Subcutaneous adipose tissue (tissue), 4 donors: Measurements from ENCODE around the gene MADD. TPM values are rescaled to one million over a fixed set of nuclear protein-coding genes. Genes with fewer than 3 reads are reported as not detected.

Source experiments
- CTCF ChIP-seq: fragments of 450-650 bp; IDR thresholded peaks from one replicate; pipeline ENCODE4 v1.5.1; 2016; ENCODE audit warnings: low read depth, mild to moderate bottlenecking, control low read depth, antibody characterized with exemption, moderate library complexity
- total RNA-seq, 4 donors: library from RNA; depleted of rRNA; stranded (reverse); fragments of >200 nt; gene quantifications; one replicate each; pipeline ENCODE4 v1.1.0, GENCODE V29; 2016

MADD gene
- total RNA-seq, 4 donors from 2014 or later = 21.0 to 52.2 (median 44.6) TPM

- TF ChIP-seq CTCF = no peak
Measured at GRCh38 chr11:47353978-47354774, 84.2 kb downstream of the MADD start.

- TF ChIP-seq CTCF = no peak
Measured at GRCh38 chr11:47354913-47355282, 85.0 kb downstream of the MADD start.

GRCh38 chr11:47355283-47356128 is 85.6 kb downstream of the MADD start:
- no peak for TF ChIP-seq CTCF

GRCh38 chr11:47356129-47356997 is 86.4 kb downstream of the MADD start:
- TF ChIP-seq CTCF = no peak

GRCh38 chr11:47356998-47357329 is 87.0 kb downstream of the MADD start:
- TF ChIP-seq CTCF = no peak

GRCh38 chr11:47357985-47358730 is 88.2 kb downstream of the MADD start:
- TF ChIP-seq CTCF = no peak
